Heart left ventricle (tissue), 16 donors: ENCODE results near the gene MIF4GD. TPM values are rescaled to one million over a fixed set of nuclear protein-coding genes. Genes with fewer than 3 reads are reported as not detected.

Experiments
- ATAC-seq, 4 donors: fragments of 200-7000 bp; cut with Tn5 transposase; one replicate each; pipeline ENCODE4 v1.9.1; 2020 to 2022; ENCODE audit warnings: moderate library complexity in 4 of 4, mild to moderate bottlenecking in 3 of 4, moderate number of reproducible peaks in 1 of 4
- DNase-seq, 5 donors: peaks; one replicate each; pipeline ENCODE4 v3.0.0-alpha.2; 2020
- H3K27ac ChIP-seq, 12 donors: fragments of 200-600 bp; sonication (generic) in 4 of 12; one replicate each; pipeline versions ENCODE4 v1.5.0 to v1.8.0; 2016 to 2022; ENCODE audit warnings: mild to moderate bottlenecking in 2 of 12
- H3K27me3 ChIP-seq, 9 donors: fragments of 200-600 bp; sonication (generic) in 2 of 9; one replicate each; pipeline versions ENCODE4 v1.5.1 to v1.8.0; 2016 to 2022; ENCODE audit warnings: mild to moderate bottlenecking in 3 of 9
- H3K36me3 ChIP-seq, 9 donors: fragments of 200-600 bp; sonication (generic) in 2 of 9; one replicate each; pipeline versions ENCODE4 v1.5.0 to v1.8.0; 2018 to 2022; ENCODE audit warnings: mild to moderate bottlenecking in 2 of 9
- H3K4me1 ChIP-seq, 12 donors: fragments of 200-600 bp; sonication (generic) in 4 of 12; one replicate each; pipeline versions ENCODE4 v1.5.0 to v1.8.0; 2016 to 2022; ENCODE audit warnings: mild to moderate bottlenecking in 3 of 12
- H3K4me3 ChIP-seq, 12 donors: fragments of 200-600 bp; sonication (generic) in 4 of 12; one replicate each; pipeline versions ENCODE4 v1.5.0 to v1.8.0; 2017 to 2022; ENCODE audit warnings: mild to moderate bottlenecking in 9 of 12, moderate library complexity in 4 of 12
- H3K9me3 ChIP-seq, 12 donors: fragments of 200-600 bp; sonication (generic) in 4 of 12; one replicate each; pipeline versions ENCODE4 v1.5.0 to v1.8.0; 2016 to 2022; ENCODE audit warnings: mild to moderate bottlenecking in 1 of 12
- CTCF ChIP-seq, 12 donors: fragments of 200-600 bp; sonication (generic) in 4 of 12; IDR thresholded peaks; one replicate each; pipeline versions ENCODE4 v1.5.0 to v1.8.0; 2018 to 2022; ENCODE audit warnings: antibody characterized with exemption in 12 of 12, mild to moderate bottlenecking in 5 of 12
- POLR2A ChIP-seq, 2 donors: fragments of 450-650 bp; IDR thresholded peaks; one replicate each; pipeline ENCODE4 v1.6.1; 2017; ENCODE audit warnings: antibody characterized with exemption in 2 of 2, mild to moderate bottlenecking in 2 of 2, moderate library complexity in 2 of 2
- WGBS, 4 donors: extraction: QIAGEN DNeasy Blood & Tissue Kit in 2 of 4; methylation state at CpG; one replicate each; pipeline versions ENCODE4 v1.1.5 to v1.1.7; 2013 to 2018; 5-methylcytosine and 5-hydroxymethylcytosine counted together
- intact Hi-C, 10 donors: fragments of 100-400 bp; cut with DNase I; formaldehyde crosslinking; loops; one replicate each; pipeline versions ENCODE4 v1.11.1 to v1.14.2; 2022
- polyA plus RNA-seq, 2 donors: library from polyadenylated mRNA; stranded (reverse); fragments of 200-250 nt; gene quantifications; one replicate each; pipeline ENCODE4 v1.2.3, GENCODE V29; 2013
- total RNA-seq, 9 donors: library from RNA; depleted of rRNA in 2 of 9; stranded (reverse); fragments of >200 nt in 2 of 9; fragmentation: NEBNext Ultra II Directional in 3 of 9; extraction: Animal tissue kit (Norgen Biotek cat#: 25700) in 3 of 9; gene quantifications; one replicate each; pipeline versions ENCODE4 v1.1.0 to v1.2.4, GENCODE V29; 2016 to 2023
- donor health status: ischemic (EF 13 %, LVEDD 7.1; RV severe dilation, severe dysfunction).
- donor health status: healthy with polysubstance abuse.
- donor health status: DM: no; HTN: yes; CAD: no.
- donor health status: DM: no; HTN: no; CAD: no.
- donor health status: ischemic (EF 25% LVEDD 6.9; RV normal size, moderate dysfunction).
- donor health status: ischemic (EF 25% LVEDD 5.7; RV mildly dilated, moderate dysfunction).
- donor health status: healthy.
- donor health status: DM: yes; HTN: yes; CAD: no.
- donor health status: ischemic (EF 35%, LVEDD 5.7; RV mildly dilated, moderate dysfunction).
- donor health status: nonischemic (EF 11% LVEDD 7.7; RV severe dilation, severe dysfunction).
- donor health status: DM: yes; HTN: yes; CAD: no.
- donor health status: PGD.
- donor health status: ischemic (EF 29% LVEDD 5.4; RV normal size, mild dysfunction).
- donor health status: nonischemic (EF 23%, LVEDD 6.1; RV moderate dilation, normal function).

The MIF4GD gene
- total and polyA plus RNA-seq, 11 donors, result 8.6 to 34.7 (median 18.6) TPM

GRCh38 chr17:75238684-75239191 lies 32.3 kb downstream of the MIF4GD start:
- peak; percentile 64 to 84 (median 78) for TF ChIP-seq CTCF (IDR thresholded peaks at IDR 0.05)
- no peak for TF ChIP-seq POLR2A (IDR thresholded peaks at IDR 0.05)
- Histone ChIP-seq H3K36me3 (peaks cover 0 to 100% (median 97%) of the 10 kb centered on the region in 9 donors), H3K27me3 (no peaks in the 10 kb centered on the region), H3K4me1 (peaks cover 0 to 41% (median 9%) of the 10 kb centered on the region in 12 donors), H3K27ac (peak overlapping the region in 3 of 12 donors; percentile 11 to 56 (median 14)), H3K9me3 (no peaks in the 10 kb centered on the region), H3K4me3 (no peak overlapping the region)
- intact Hi-C loops, result no loop called here
- peak; percentile 48 to 79 (median 49) for DNase-seq
- 39 to 45% (median 41%) methylated on average over 12 to 13 of the region's 13 CpGs for WGBS, 4 donors
- peak; percentile 45 to 66 (median 56) for ATAC-seq

GRCh38 chr17:75238020-75238580 lies 32.9 kb downstream of the MIF4GD start:
- H3K4me3 ChIP-seq, result no peak overlapping the region
- H3K27me3 ChIP-seq, result no peaks in the 10 kb centered on the region
- ATAC-seq, result peak in 1 of 4 donors; percentile 3
- H3K4me1 ChIP-seq, result peaks cover 0 to 38% (median 9%) of the 10 kb centered on the region in 12 donors
- DNase-seq, result no peak
- peaks cover 0 to 100% (median 97%) of the 10 kb centered on the region in 9 donors for H3K36me3 ChIP-seq
- WGBS, 4 donors, result 77 to 91% (median 80%) methylated on average over 7 to 11 of the region's 11 CpGs
- TF ChIP-seq CTCF (IDR thresholded peaks at IDR 0.05) (no peak), POLR2A (IDR thresholded peaks at IDR 0.05) (no peak)
- H3K27ac ChIP-seq, result peak overlapping the region in 3 of 12 donors; percentile 11 to 56 (median 14)
- intact Hi-C loops, result no loop called here
- H3K9me3 ChIP-seq, result no peaks in the 10 kb centered on the region

GRCh38 chr17:75237100-75238014 lies 33.7 kb downstream of the MIF4GD start:
- Histone ChIP-seq H3K9me3 (no peaks in the 10 kb centered on the region), H3K27me3 (no peaks in the 10 kb centered on the region), H3K27ac (peak overlapping the region in 4 of 12 donors; percentile 3 to 56 (median 16)), H3K36me3 (peaks cover 0 to 100% (median 97%) of the 10 kb centered on the region in 9 donors), H3K4me3 (no peak overlapping the region), H3K4me1 (peaks cover 0 to 31% (median 9%) of the 10 kb centered on the region in 12 donors)
- TF ChIP-seq POLR2A (IDR thresholded peaks at IDR 0.05), result no peak
- TF ChIP-seq CTCF (IDR thresholded peaks at IDR 0.05), result no peak
- intact Hi-C loops, result no loop called here
- WGBS, 4 donors, result 59 to 65% (median 63%) methylated on average over 12 of the region's 12 CpGs
- DNase-seq (peak in 2 of 5 donors; percentile 51 to 56), ATAC-seq (peak; percentile 44 to 73 (median 51))

GRCh38 chr17:75232786-75233185 lies 38.2 kb downstream of the MIF4GD start:
- Histone ChIP-seq H3K27ac (no peak overlapping the region), H3K4me3 (no peak overlapping the region), H3K36me3 (peaks cover 0 to 98% (median 92%) of the 10 kb centered on the region in 9 donors), H3K9me3 (no peaks in the 10 kb centered on the region), H3K27me3 (no peaks in the 10 kb centered on the region), H3K4me1 (peaks cover 0 to 19% (median 0%) of the 10 kb centered on the region in 12 donors)
- 95 to 98% (median 96%) methylated on average over 13 of the region's 13 CpGs for WGBS, 4 donors
- intact Hi-C loops, result no loop called here
- TF ChIP-seq CTCF (IDR thresholded peaks at IDR 0.05) (no peak), POLR2A (IDR thresholded peaks at IDR 0.05) (no peak)
- DNase-seq (no peak), ATAC-seq (no peak)
